Activated CD8-positive, alpha-beta memory T cell treated with anti-CD3 and anti-CD28 coated beads, Interleukin-2, amount 50 U/mL, for 48 hours (primary cell): ENCODE data around the gene ANKRD50.

ENCODE experiments used
- DNase-seq: peaks from one replicate; pipeline ENCODE4 v3.0.0-alpha.2; 2020

The ANKRD50 gene

DNA sequence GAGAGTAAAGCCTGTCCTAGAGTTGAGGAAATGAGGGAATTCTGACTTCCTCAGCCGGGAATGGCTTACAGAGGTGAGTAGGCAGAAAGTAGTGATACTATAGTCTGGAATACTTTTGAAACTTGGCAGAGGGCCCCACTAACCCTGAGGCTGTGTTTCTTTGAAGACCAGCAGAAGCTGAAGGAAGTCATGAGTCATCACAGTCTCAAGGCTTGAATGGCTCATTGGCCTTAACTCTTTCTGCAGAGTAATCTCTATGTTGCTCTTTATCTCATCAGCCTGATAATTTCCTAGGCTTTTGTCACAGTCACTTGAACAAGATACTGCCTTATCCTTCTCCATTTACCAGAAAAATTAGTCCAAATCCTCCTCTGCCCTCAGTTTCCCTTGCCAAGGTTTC, 80.8 kb downstream of the ANKRD50 start:
- no peak for DNase-seq

DNA sequence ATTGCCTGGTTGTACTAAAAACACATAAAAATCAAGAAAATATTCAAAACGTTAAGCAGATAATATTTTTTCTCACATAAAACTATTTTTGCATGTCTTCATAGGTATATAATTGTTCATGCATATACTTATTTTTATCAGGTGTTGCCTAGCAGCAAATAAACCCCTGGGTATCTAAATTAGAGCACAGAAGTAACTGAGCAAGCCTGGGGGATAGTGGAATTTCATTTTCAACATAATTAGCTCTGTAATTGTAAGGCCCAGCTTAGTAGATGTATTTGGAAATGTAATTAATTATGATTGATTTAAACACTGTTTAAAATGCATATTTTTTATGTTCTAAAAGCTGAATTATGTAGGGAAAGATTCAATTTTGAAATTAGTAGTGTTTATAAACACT, 82.9 kb downstream of the ANKRD50 start:
- DNase-seq, result no peak
